Measurements from ENCODE around the gene RPS6KA2. TPM values are rescaled to one million over a fixed set of nuclear protein-coding genes. Genes with fewer than 3 reads are reported as not detected.

The RPS6KA2 gene
- total RNA-seq, 2 experiments from 2014 or later = 3.8 to 4.2 TPM

GRCh38 chr6:166504100-166504499 lies 123.0 kb downstream of the RPS6KA2 start:
- H3K27me3 Mint-ChIP-seq = no peaks in the 10 kb centered on the region
- no peak overlapping the region for H3K27ac Mint-ChIP-seq

GRCh38 chr6:166503167-166503744 lies 123.8 kb downstream of the RPS6KA2 start:
- H3K27ac Mint-ChIP-seq = no peak overlapping the region
- no peaks in the 10 kb centered on the region for H3K9me3 Mint-ChIP-seq
- no peak for DNase-seq
- no peak overlapping the region for H3K4me3 Mint-ChIP-seq
- H3K4me1 Mint-ChIP-seq = peaks cover 3% of the 10 kb centered on the region
- H3K36me3 Mint-ChIP-seq = no peaks in the 10 kb centered on the region
- no peaks in the 10 kb centered on the region for H3K27me3 Mint-ChIP-seq

More at GRCh38 chr6:166504100-166504499, 123.0 kb downstream of the RPS6KA2 start:
- DNase-seq = no peak
- Mint-ChIP-seq H3K9me3 (no peaks in the 10 kb centered on the region), H3K36me3 (no peaks in the 10 kb centered on the region), H3K4me3 (no peak overlapping the region), H3K4me1 (peaks cover 3% of the 10 kb centered on the region)

GRCh38 chr6:166502453-166502852 lies 124.6 kb downstream of the RPS6KA2 start:
- Mint-ChIP-seq H3K36me3 (no peaks in the 10 kb centered on the region), H3K27ac (no peak overlapping the region), H3K9me3 (no peaks in the 10 kb centered on the region), H3K27me3 (no peaks in the 10 kb centered on the region), H3K4me3 (no peak overlapping the region), H3K4me1 (peaks cover 3% of the 10 kb centered on the region)
- no peak for DNase-seq

GRCh38 chr6:166501246-166501645 lies 125.8 kb downstream of the RPS6KA2 start:
- H3K27me3 Mint-ChIP-seq = no peaks in the 10 kb centered on the region
- no peak overlapping the region for H3K4me3 Mint-ChIP-seq
- DNase-seq = no peak
- H3K36me3 Mint-ChIP-seq = no peaks in the 10 kb centered on the region
- H3K9me3 Mint-ChIP-seq = no peaks in the 10 kb centered on the region
- H3K4me1 Mint-ChIP-seq = peaks cover 3% of the 10 kb centered on the region
- no peak overlapping the region for H3K27ac Mint-ChIP-seq

- no peak overlapping the region for H3K27ac Mint-ChIP-seq
- H3K4me3 Mint-ChIP-seq = no peak overlapping the region
- peaks cover 3% of the 10 kb centered on the region for H3K4me1 Mint-ChIP-seq
- no peaks in the 10 kb centered on the region for H3K9me3 Mint-ChIP-seq
- DNase-seq = no peak
- no peaks in the 10 kb centered on the region for H3K36me3 Mint-ChIP-seq
- no peaks in the 10 kb centered on the region for H3K27me3 Mint-ChIP-seq
These were observed 126.8 kb downstream of the RPS6KA2 start for GRCh38 chr6:166500246-166500645.

GRCh38 chr6:166499350-166500163 lies 127.5 kb downstream of the RPS6KA2 start:
- no peak for DNase-seq
- Mint-ChIP-seq H3K4me1 (peaks cover 7% of the 10 kb centered on the region), H3K27me3 (no peaks in the 10 kb centered on the region), H3K27ac (peak overlapping the region; percentile 49), H3K9me3 (no peaks in the 10 kb centered on the region), H3K36me3 (no peaks in the 10 kb centered on the region), H3K4me3 (no peak overlapping the region)

- DNase-seq = no peak
- Mint-ChIP-seq H3K9me3 (no peaks in the 10 kb centered on the region), H3K4me1 (peaks cover 7% of the 10 kb centered on the region), H3K36me3 (no peaks in the 10 kb centered on the region), H3K4me3 (no peak overlapping the region), H3K27ac (no peak overlapping the region), H3K27me3 (no peaks in the 10 kb centered on the region)
These were observed 128.2 kb downstream of the RPS6KA2 start for GRCh38 chr6:166498661-166499349.

GRCh38 chr6:166498228-166498627 lies 128.8 kb downstream of the RPS6KA2 start:
- no peak overlapping the region for H3K4me3 Mint-ChIP-seq
- no peaks in the 10 kb centered on the region for H3K27me3 Mint-ChIP-seq
- DNase-seq = no peak
- H3K27ac Mint-ChIP-seq = no peak overlapping the region
- peaks cover 7% of the 10 kb centered on the region for H3K4me1 Mint-ChIP-seq
- no peaks in the 10 kb centered on the region for H3K9me3 Mint-ChIP-seq
- no peaks in the 10 kb centered on the region for H3K36me3 Mint-ChIP-seq

GRCh38 chr6:166497087-166497899 lies 129.8 kb downstream of the RPS6KA2 start:
- no peak overlapping the region for H3K27ac Mint-ChIP-seq
- no peak for DNase-seq
- H3K4me1 Mint-ChIP-seq = peaks cover 7% of the 10 kb centered on the region
- H3K9me3 Mint-ChIP-seq = no peaks in the 10 kb centered on the region
- H3K27me3 Mint-ChIP-seq = no peaks in the 10 kb centered on the region
- H3K36me3 Mint-ChIP-seq = no peaks in the 10 kb centered on the region
- H3K4me3 Mint-ChIP-seq = no peak overlapping the region

- no peaks in the 10 kb centered on the region for H3K36me3 Mint-ChIP-seq
- no peak overlapping the region for H3K4me3 Mint-ChIP-seq
- no peak overlapping the region for H3K27ac Mint-ChIP-seq
- no peaks in the 10 kb centered on the region for H3K27me3 Mint-ChIP-seq
- H3K9me3 Mint-ChIP-seq = no peaks in the 10 kb centered on the region
- no peak for DNase-seq
- peaks cover 7% of the 10 kb centered on the region for H3K4me1 Mint-ChIP-seq
These were observed 130.6 kb downstream of the RPS6KA2 start for GRCh38 chr6:166496460-166496859.

GRCh38 chr6:166495487-166496314 lies 131.3 kb downstream of the RPS6KA2 start:
- no peak for DNase-seq
- Mint-ChIP-seq H3K36me3 (no peaks in the 10 kb centered on the region), H3K4me1 (peaks cover 7% of the 10 kb centered on the region), H3K9me3 (no peaks in the 10 kb centered on the region), H3K4me3 (no peak overlapping the region), H3K27me3 (no peaks in the 10 kb centered on the region), H3K27ac (no peak overlapping the region)

- no peak overlapping the region for H3K4me3 Mint-ChIP-seq
- H3K27me3 Mint-ChIP-seq = no peaks in the 10 kb centered on the region
- peak; percentile 20 for DNase-seq
- H3K9me3 Mint-ChIP-seq = no peaks in the 10 kb centered on the region
- H3K4me1 Mint-ChIP-seq = peaks cover 7% of the 10 kb centered on the region
- no peak overlapping the region for H3K27ac Mint-ChIP-seq
- no peaks in the 10 kb centered on the region for H3K36me3 Mint-ChIP-seq
These were observed 132.1 kb downstream of the RPS6KA2 start for GRCh38 chr6:166494757-166495486.

- Mint-ChIP-seq H3K27ac (no peak overlapping the region), H3K9me3 (no peaks in the 10 kb centered on the region), H3K4me3 (no peak overlapping the region), H3K36me3 (peaks cover 5% of the 10 kb centered on the region), H3K27me3 (no peaks in the 10 kb centered on the region), H3K4me1 (peaks cover 3% of the 10 kb centered on the region)
- no peak for DNase-seq
These were observed 133.0 kb downstream of the RPS6KA2 start for GRCh38 chr6:166494101-166494441.

All from activated naive CD8-positive, alpha-beta T cell treated with anti-CD3 and anti-CD28 coated beads for 36 hours (primary cell).